Upper lobe of right lung (tissue), 1 donor: ENCODE data around the gene HSPH1. TPM values are rescaled to one million over a fixed set of nuclear protein-coding genes. Genes with fewer than 3 reads are reported as not detected.

Source experiments
- ATAC-seq: fragments of 200-7000 bp; cut with Tn5 transposase; one replicate; pipeline ENCODE4 v1.9.1; 2020; ENCODE audit warnings: mild to moderate bottlenecking, moderate library complexity
- DNase-seq: peaks from one replicate; pipeline ENCODE4 v3.0.0-alpha.2; 2020
- H3K27ac ChIP-seq: fragments of 200-600 bp; one replicate; pipeline ENCODE4 v1.8.0; 2022
- H3K27me3 ChIP-seq: fragments of 200-600 bp; one replicate; pipeline ENCODE4 v1.8.0; 2022; ENCODE audit warnings: mild to moderate bottlenecking
- H3K36me3 ChIP-seq: fragments of 200-600 bp; one replicate; pipeline ENCODE4 v1.8.0; 2022
- H3K4me1 ChIP-seq: fragments of 200-600 bp; one replicate; pipeline ENCODE4 v1.8.0; 2022
- H3K4me3 ChIP-seq: fragments of 200-600 bp; one replicate; pipeline ENCODE4 v1.8.0; 2022; ENCODE audit warnings: mild to moderate bottlenecking
- H3K9me3 ChIP-seq: fragments of 200-600 bp; one replicate; pipeline ENCODE4 v1.8.0; 2022
- CTCF ChIP-seq: fragments of 200-600 bp; IDR thresholded peaks from one replicate; pipeline ENCODE4 v1.8.0; 2022; ENCODE audit warnings: antibody characterized with exemption
- intact Hi-C: fragments of 100-400 bp; cut with DNase I; formaldehyde crosslinking; loops from one replicate; pipeline ENCODE4 v1.11.0; 2022
- total RNA-seq: library from RNA; stranded (reverse); fragmentation: NEBNext Ultra II Directional; extraction: Animal tissue kit (Norgen Biotek cat#: 25700); gene quantifications from one replicate; pipeline ENCODE4 v1.2.1, GENCODE V29; 2021
- donor health status: DM: no; HTN: yes; CAD: no; lungs with severe emphysema.

HSPH1 gene
- total RNA-seq, 1 donor from 2014 or later, result 79.8 TPM

GRCh38 chr13:31151837-31152236 lies 9.9 kb downstream of the HSPH1 start:
- Histone ChIP-seq H3K27me3 (no peaks in the 10 kb centered on the region), H3K4me1 (no peaks in the 10 kb centered on the region), H3K36me3 (peaks cover 96% of the 10 kb centered on the region), H3K4me3 (no peak overlapping the region), H3K9me3 (no peaks in the 10 kb centered on the region), H3K27ac (no peak overlapping the region)
- no peak for ATAC-seq
- DNase-seq, result no peak
- intact Hi-C loops, result no loop called here
- no peak for TF ChIP-seq CTCF

- Histone ChIP-seq H3K4me3 (no peak overlapping the region), H3K36me3 (peaks cover 100% of the 10 kb centered on the region), H3K27ac (no peak overlapping the region), H3K27me3 (no peaks in the 10 kb centered on the region), H3K9me3 (no peaks in the 10 kb centered on the region), H3K4me1 (no peaks in the 10 kb centered on the region)
- no peak for TF ChIP-seq CTCF
- ATAC-seq, result peak; percentile 84
- DNase-seq, result no peak
- intact Hi-C loops, result no loop called here
Measured at GRCh38 chr13:31150315-31150985, 11.3 kb downstream of the HSPH1 start.

DNA sequence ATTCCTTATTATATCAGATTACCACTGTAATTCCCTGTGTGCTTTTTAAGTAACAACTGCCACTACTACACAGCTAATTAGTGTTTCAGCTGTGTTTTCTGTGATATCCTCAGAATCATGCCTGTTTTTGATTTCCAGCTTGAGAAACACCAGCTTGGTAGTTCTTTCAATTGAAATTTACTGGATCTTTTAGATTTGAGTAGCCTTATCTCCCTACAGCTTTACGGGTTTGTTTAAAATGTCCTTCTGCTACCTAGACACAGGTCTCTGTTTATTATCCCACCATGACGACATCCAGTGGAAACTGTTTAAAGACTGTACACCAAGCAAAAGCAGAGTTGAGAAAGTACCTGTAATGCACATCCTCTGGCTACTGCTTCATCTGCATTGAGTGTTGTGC lies 12.1 kb downstream of the HSPH1 start:
- no peaks in the 10 kb centered on the region for H3K27me3 ChIP-seq
- no peaks in the 10 kb centered on the region for H3K4me1 ChIP-seq
- ATAC-seq (no peak), DNase-seq (no peak)
- H3K9me3 ChIP-seq, result no peaks in the 10 kb centered on the region
- H3K36me3 ChIP-seq, result peaks cover 100% of the 10 kb centered on the region
- H3K27ac ChIP-seq, result no peak overlapping the region
- intact Hi-C loops, result no loop called here
- H3K4me3 ChIP-seq, result no peak overlapping the region
- no peak for TF ChIP-seq CTCF

DNA sequence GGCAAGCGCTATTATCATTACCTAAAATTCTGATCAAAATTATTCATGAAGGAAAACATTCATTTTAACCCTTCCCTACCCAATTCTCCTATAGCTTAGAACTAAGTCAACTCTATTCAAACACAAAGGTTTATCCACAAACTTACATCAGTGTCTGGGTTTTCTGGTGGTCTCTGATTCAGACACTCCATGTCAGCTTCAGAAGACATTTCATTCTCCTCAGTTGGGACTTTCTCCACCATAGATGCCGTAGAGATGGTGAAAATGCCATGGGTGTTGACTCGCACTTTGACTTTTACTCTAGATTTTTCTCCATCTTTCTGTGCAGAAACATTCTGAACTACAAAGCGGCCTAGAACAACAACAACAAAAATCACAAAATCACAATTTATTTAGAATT lies 16.3 kb downstream of the HSPH1 start:
- Histone ChIP-seq H3K27ac (no peak overlapping the region), H3K4me1 (no peaks in the 10 kb centered on the region), H3K4me3 (no peak overlapping the region), H3K9me3 (no peaks in the 10 kb centered on the region), H3K27me3 (no peaks in the 10 kb centered on the region), H3K36me3 (peaks cover 100% of the 10 kb centered on the region)
- TF ChIP-seq CTCF, result no peak
- intact Hi-C loops, result no loop called here
- no peak for DNase-seq
- no peak for ATAC-seq

DNA sequence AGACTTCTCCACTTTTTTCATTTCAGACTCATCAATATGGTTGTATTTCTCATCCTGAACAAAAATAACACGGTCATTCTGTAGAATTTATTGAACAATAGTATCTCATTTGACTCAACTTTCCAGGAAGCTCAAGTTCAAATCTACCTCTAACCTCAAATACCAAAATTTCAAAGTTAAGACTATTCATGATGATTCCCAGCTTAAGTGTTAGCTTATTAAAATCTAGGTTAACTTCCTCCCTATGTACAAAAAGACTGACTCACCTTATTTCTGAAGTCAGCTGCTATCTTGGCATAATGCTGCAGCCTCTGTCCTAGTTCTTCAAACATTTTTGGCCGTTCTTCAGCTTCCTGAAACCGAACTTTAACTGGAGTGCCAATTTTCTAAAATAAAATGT lies 23.2 kb downstream of the HSPH1 start:
- H3K36me3 ChIP-seq, result peaks cover 87% of the 10 kb centered on the region
- ATAC-seq (no peak), DNase-seq (no peak)

More for the DNA sequence above, 23.2 kb downstream of the HSPH1 start:
- Histone ChIP-seq H3K27ac (no peak overlapping the region), H3K27me3 (no peaks in the 10 kb centered on the region), H3K9me3 (no peaks in the 10 kb centered on the region), H3K4me3 (no peak overlapping the region), H3K4me1 (no peaks in the 10 kb centered on the region)
- TF ChIP-seq CTCF, result no peak
- intact Hi-C loops, result no loop called here
